Measurements from ENCODE around the gene DNAJB6. TPM values are rescaled to one million over a fixed set of nuclear protein-coding genes. Genes with fewer than 3 reads are reported as not detected.
A peak's percentile ranks its signal among the peaks of the same experiment; 100 is the strongest.

The DNAJB6 gene
- total and polyA plus RNA-seq, 4 donors: 118 to 143 (median 128) TPM

GRCh38 chr7:157412491-157413180 is 75.8 kb downstream of the DNAJB6 start:
- Histone ChIP-seq H3K27me3 (ENCODE audit: control insufficient read depth in 1 of 2, insufficient read depth in 2 of 2, low read length in 1 of 2) (no peaks in the 10 kb centered on the region), H3K36me3 (ENCODE audit: control insufficient read depth in 1 of 2, insufficient read depth in 2 of 2, low read length in 1 of 2) (peaks cover 0 to 14% of the 10 kb centered on the region in 2 donors), H3K27ac (ENCODE audit: low read depth in 1 of 2, low read length in 2 of 2) (no peak overlapping the region), H3K4me3 (ENCODE audit: low read length in 2 of 2) (no peak overlapping the region), H3K9me3 (ENCODE audit: control insufficient read depth, low read length) (no peaks in the 10 kb centered on the region), H3K4me1 (ENCODE audit: control insufficient read depth in 1 of 2, insufficient read depth in 2 of 2, low read length in 2 of 2) (no peaks in the 10 kb centered on the region)
- 89 to 94% methylated on average over 26 of the region's 26 CpGs for WGBS, 2 donors
- DNase-seq: no peak
- ATAC-seq (ENCODE audit: low FRiP score): no peak
- intact Hi-C loops (cut with DNase I): no loop called here

GRCh38 chr7:157413881-157414701 is 77.3 kb downstream of the DNAJB6 start:
- Histone ChIP-seq H3K4me3 (ENCODE audit: low read length in 2 of 2) (no peak overlapping the region), H3K4me1 (ENCODE audit: control insufficient read depth in 1 of 2, insufficient read depth in 2 of 2, low read length in 2 of 2) (no peaks in the 10 kb centered on the region), H3K36me3 (ENCODE audit: control insufficient read depth in 1 of 2, insufficient read depth in 2 of 2, low read length in 1 of 2) (peaks cover 0 to 14% of the 10 kb centered on the region in 2 donors), H3K9me3 (ENCODE audit: control insufficient read depth, low read length) (no peaks in the 10 kb centered on the region), H3K27ac (ENCODE audit: low read depth in 1 of 2, low read length in 2 of 2) (no peak overlapping the region), H3K27me3 (ENCODE audit: control insufficient read depth in 1 of 2, insufficient read depth in 2 of 2, low read length in 1 of 2) (no peaks in the 10 kb centered on the region)
- intact Hi-C loops (cut with DNase I): no loop called here
- no peak for DNase-seq
- 96% methylated on average over 46 to 49 of the region's 49 CpGs for WGBS, 2 donors
- ATAC-seq (ENCODE audit: low FRiP score): no peak

- peaks cover 0 to 14% of the 10 kb centered on the region in 2 donors for H3K36me3 ChIP-seq (ENCODE audit: control insufficient read depth in 1 of 2, insufficient read depth in 2 of 2, low read length in 1 of 2)
- H3K27me3 ChIP-seq (ENCODE audit: control insufficient read depth in 1 of 2, insufficient read depth in 2 of 2, low read length in 1 of 2): no peaks in the 10 kb centered on the region
- no peak for ATAC-seq (ENCODE audit: low FRiP score)
- no peak overlapping the region for H3K4me3 ChIP-seq (ENCODE audit: low read length in 2 of 2)
- H3K27ac ChIP-seq (ENCODE audit: low read depth in 1 of 2, low read length in 2 of 2): no peak overlapping the region
- H3K9me3 ChIP-seq (ENCODE audit: control insufficient read depth, low read length): no peaks in the 10 kb centered on the region
- intact Hi-C loops (cut with DNase I): no loop called here
- DNase-seq: no peak
- WGBS, 2 donors: 66 to 69% methylated on average over 8 of the region's 8 CpGs
- no peaks in the 10 kb centered on the region for H3K4me1 ChIP-seq (ENCODE audit: control insufficient read depth in 1 of 2, insufficient read depth in 2 of 2, low read length in 2 of 2)
Measured at GRCh38 chr7:157414702-157415096, 77.9 kb downstream of the DNAJB6 start.

GRCh38 chr7:157415486-157415885 is 78.7 kb downstream of the DNAJB6 start:
- 94 to 96% methylated on average over 16 of the region's 16 CpGs for WGBS, 2 donors
- no peak for DNase-seq
- H3K36me3 ChIP-seq (ENCODE audit: control insufficient read depth in 1 of 2, insufficient read depth in 2 of 2, low read length in 1 of 2): peaks cover 0 to 9% of the 10 kb centered on the region in 2 donors
- intact Hi-C loops (cut with DNase I): no loop called here
- ATAC-seq (ENCODE audit: low FRiP score): no peak
- no peaks in the 10 kb centered on the region for H3K9me3 ChIP-seq (ENCODE audit: control insufficient read depth, low read length)
- H3K4me1 ChIP-seq (ENCODE audit: control insufficient read depth in 1 of 2, insufficient read depth in 2 of 2, low read length in 2 of 2): no peaks in the 10 kb centered on the region
- H3K27ac ChIP-seq (ENCODE audit: low read depth in 1 of 2, low read length in 2 of 2): no peak overlapping the region
- no peaks in the 10 kb centered on the region for H3K27me3 ChIP-seq (ENCODE audit: control insufficient read depth in 1 of 2, insufficient read depth in 2 of 2, low read length in 1 of 2)
- H3K4me3 ChIP-seq (ENCODE audit: low read length in 2 of 2): no peak overlapping the region

GRCh38 chr7:157416011-157416410 is 79.2 kb downstream of the DNAJB6 start:
- no peaks in the 10 kb centered on the region for H3K27me3 ChIP-seq (ENCODE audit: control insufficient read depth in 1 of 2, insufficient read depth in 2 of 2, low read length in 1 of 2)
- H3K4me1 ChIP-seq (ENCODE audit: control insufficient read depth in 1 of 2, insufficient read depth in 2 of 2, low read length in 2 of 2): no peaks in the 10 kb centered on the region
- 97 to 98% methylated on average over 30 of the region's 30 CpGs for WGBS, 2 donors
- no peak overlapping the region for H3K27ac ChIP-seq (ENCODE audit: low read depth in 1 of 2, low read length in 2 of 2)
- DNase-seq (no peak), ATAC-seq (ENCODE audit: low FRiP score) (no peak)
- intact Hi-C loops (cut with DNase I): no loop called here
- H3K36me3 ChIP-seq (ENCODE audit: control insufficient read depth in 1 of 2, insufficient read depth in 2 of 2, low read length in 1 of 2): peaks cover 0 to 6% of the 10 kb centered on the region in 2 donors
- H3K4me3 ChIP-seq (ENCODE audit: low read length in 2 of 2): no peak overlapping the region
- no peaks in the 10 kb centered on the region for H3K9me3 ChIP-seq (ENCODE audit: control insufficient read depth, low read length)

- Histone ChIP-seq H3K4me3 (ENCODE audit: low read length in 2 of 2) (no peak overlapping the region), H3K27ac (ENCODE audit: low read depth in 1 of 2, low read length in 2 of 2) (no peak overlapping the region), H3K27me3 (ENCODE audit: control insufficient read depth in 1 of 2, insufficient read depth in 2 of 2, low read length in 1 of 2) (no peaks in the 10 kb centered on the region), H3K4me1 (ENCODE audit: control insufficient read depth in 1 of 2, insufficient read depth in 2 of 2, low read length in 2 of 2) (no peaks in the 10 kb centered on the region), H3K36me3 (ENCODE audit: control insufficient read depth in 1 of 2, insufficient read depth in 2 of 2, low read length in 1 of 2) (peaks cover 0 to 6% of the 10 kb centered on the region in 2 donors), H3K9me3 (ENCODE audit: control insufficient read depth, low read length) (no peaks in the 10 kb centered on the region)
- 93% methylated on average over 37 to 41 of the region's 41 CpGs for WGBS, 2 donors
- DNase-seq (peak in 1 of 2 donors; percentile 72), ATAC-seq (ENCODE audit: low FRiP score) (no peak)
- intact Hi-C loops (cut with DNase I): no loop called here
Measured at GRCh38 chr7:157418204-157419034, 81.6 kb downstream of the DNAJB6 start.

- peak; percentile 39 for ATAC-seq (ENCODE audit: low FRiP score)
- no peak for DNase-seq
Measured at GRCh38 chr7:157419035-157419293, 82.2 kb downstream of the DNAJB6 start.

GRCh38 chr7:157422279-157422678 is 85.5 kb downstream of the DNAJB6 start:
- H3K9me3 ChIP-seq (ENCODE audit: control insufficient read depth, low read length): no peaks in the 10 kb centered on the region
- H3K36me3 ChIP-seq (ENCODE audit: control insufficient read depth in 1 of 2, insufficient read depth in 2 of 2, low read length in 1 of 2): no peaks in the 10 kb centered on the region
- intact Hi-C loops (cut with DNase I): no loop called here
- no peaks in the 10 kb centered on the region for H3K27me3 ChIP-seq (ENCODE audit: control insufficient read depth in 1 of 2, insufficient read depth in 2 of 2, low read length in 1 of 2)
- no peak for ATAC-seq (ENCODE audit: low FRiP score)
- no peaks in the 10 kb centered on the region for H3K4me1 ChIP-seq (ENCODE audit: control insufficient read depth in 1 of 2, insufficient read depth in 2 of 2, low read length in 2 of 2)
- H3K27ac ChIP-seq (ENCODE audit: low read depth in 1 of 2, low read length in 2 of 2): no peak overlapping the region
- no peak for DNase-seq
- H3K4me3 ChIP-seq (ENCODE audit: low read length in 2 of 2): no peak overlapping the region
- 92 to 93% methylated on average over 23 of the region's 23 CpGs for WGBS, 2 donors

More at GRCh38 chr7:157419035-157419293, 82.2 kb downstream of the DNAJB6 start:
- Histone ChIP-seq H3K4me3 (ENCODE audit: low read length in 2 of 2) (no peak overlapping the region), H3K4me1 (ENCODE audit: control insufficient read depth in 1 of 2, insufficient read depth in 2 of 2, low read length in 2 of 2) (no peaks in the 10 kb centered on the region), H3K27me3 (ENCODE audit: control insufficient read depth in 1 of 2, insufficient read depth in 2 of 2, low read length in 1 of 2) (no peaks in the 10 kb centered on the region), H3K9me3 (ENCODE audit: control insufficient read depth, low read length) (no peaks in the 10 kb centered on the region), H3K36me3 (ENCODE audit: control insufficient read depth in 1 of 2, insufficient read depth in 2 of 2, low read length in 1 of 2) (peaks cover 0 to 6% of the 10 kb centered on the region in 2 donors), H3K27ac (ENCODE audit: low read depth in 1 of 2, low read length in 2 of 2) (no peak overlapping the region)
- intact Hi-C loops (cut with DNase I): no loop called here
- 88 to 93% methylated on average over 8 of the region's 8 CpGs for WGBS, 2 donors
